Measurements from ENCODE around the gene STK17A.

Gene STK17A

DNA sequence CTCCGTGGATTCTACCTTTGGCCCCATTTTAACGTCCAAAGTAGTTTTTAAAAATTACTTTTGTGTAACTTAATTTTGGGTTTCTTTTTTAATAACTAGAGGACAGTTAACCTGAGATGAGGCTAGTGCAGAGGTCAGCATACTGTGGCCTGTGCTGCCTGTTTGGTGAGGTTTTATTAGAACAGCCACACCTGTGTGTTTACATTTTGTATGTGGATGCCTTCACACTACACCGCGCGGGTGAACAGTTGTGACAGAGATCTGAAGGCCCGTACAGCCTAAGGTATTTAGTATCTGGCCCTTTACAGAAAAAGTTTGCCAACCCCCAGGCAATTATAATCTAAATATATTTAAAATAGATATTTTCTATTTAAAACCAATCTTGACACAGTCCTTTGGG lies 46.9 kb downstream of the STK17A start:
- no peaks in the 10 kb centered on the region for H3K27me3 ChIP-seq
- H3K9me3 ChIP-seq, result no peaks in the 10 kb centered on the region
- no peak overlapping the region for H3K4me2 ChIP-seq
- H3K4me3 ChIP-seq, result no peak overlapping the region
- peaks cover 13% of the 10 kb centered on the region; the same call in 1 of the 2 replicates for H4K20me1 ChIP-seq
- TF ChIP-seq Cebpa-rat (IDR thresholded peaks at IDR 0.05), result no peak
- H3K4me1 ChIP-seq, result 0 out of 2 replicates have a peak, but pooled peaks cover 5% of the 10 kb centered on the region
- H3K36me3 ChIP-seq, result peaks cover 83% of the 10 kb centered on the region
- H3K9ac ChIP-seq, result no peak overlapping the region
- H3K27ac ChIP-seq, result no peak overlapping the region

DNA sequence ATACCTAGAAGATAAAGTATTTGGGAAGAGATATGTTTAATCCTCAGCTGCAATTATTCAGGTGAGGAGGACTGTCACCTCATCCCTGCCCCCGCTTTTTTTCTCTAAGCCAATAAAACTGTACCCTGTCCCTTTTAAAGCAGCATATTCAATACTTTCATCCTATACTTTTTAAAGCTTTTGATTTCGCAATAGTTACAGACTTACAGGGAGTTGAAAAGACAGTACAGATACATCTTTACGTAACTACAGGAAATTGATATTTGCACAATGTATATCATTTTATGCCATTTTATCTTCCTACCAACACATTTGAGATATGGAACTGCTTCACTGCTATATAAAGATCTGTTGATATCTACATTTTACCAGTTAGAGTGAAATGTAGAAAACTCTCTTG lies 47.6 kb downstream of the STK17A start:
- H3K27ac ChIP-seq, result no peak overlapping the region
- H3K4me1 ChIP-seq, result 0 out of 2 replicates have a peak, but pooled peaks cover 1% of the 10 kb centered on the region
- peaks cover 85% of the 10 kb centered on the region for H3K36me3 ChIP-seq
- peak; percentile 87; the same call in 1 of the 2 replicates for TF ChIP-seq Cebpa-rat (IDR thresholded peaks at IDR 0.05)
- H3K4me3 ChIP-seq, result no peak overlapping the region
- peaks cover 12% of the 10 kb centered on the region; the same call in 1 of the 2 replicates for H4K20me1 ChIP-seq
- H3K9me3 ChIP-seq, result no peaks in the 10 kb centered on the region
- no peaks in the 10 kb centered on the region for H3K27me3 ChIP-seq
- H3K4me2 ChIP-seq, result no peak overlapping the region
- H3K9ac ChIP-seq, result no peak overlapping the region

DNA sequence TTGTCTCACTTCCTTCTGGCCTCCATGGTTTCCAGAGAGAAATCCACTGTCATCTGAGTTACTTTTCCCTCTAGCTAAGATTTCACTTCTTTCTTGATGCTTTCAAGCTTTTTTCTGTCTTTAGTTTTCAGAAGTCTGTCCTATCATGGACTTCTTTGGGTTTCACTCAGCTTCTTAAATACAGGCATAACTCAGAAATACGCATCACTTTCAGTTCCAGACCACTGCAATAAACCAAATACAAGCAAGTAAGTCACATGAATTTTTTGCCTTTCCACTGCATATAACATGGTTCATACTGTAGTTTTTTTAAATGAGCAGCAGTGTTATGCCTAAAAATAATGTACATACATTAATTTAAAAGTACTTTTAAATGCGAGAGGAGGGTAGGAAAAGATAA lies 48.7 kb downstream of the STK17A start:
- Histone ChIP-seq H3K4me2 (no peak overlapping the region), H3K4me3 (no peak overlapping the region), H3K27ac (no peak overlapping the region), H3K4me1 (no peaks in the 10 kb centered on the region), H3K36me3 (peaks cover 87% of the 10 kb centered on the region), H3K9ac (no peak overlapping the region), H3K9me3 (no peaks in the 10 kb centered on the region), H3K27me3 (no peaks in the 10 kb centered on the region), H4K20me1 (peaks cover 1% of the 10 kb centered on the region; the same call in 1 of the 2 replicates)
- no peak for TF ChIP-seq Cebpa-rat (IDR thresholded peaks at IDR 0.05)

DNA sequence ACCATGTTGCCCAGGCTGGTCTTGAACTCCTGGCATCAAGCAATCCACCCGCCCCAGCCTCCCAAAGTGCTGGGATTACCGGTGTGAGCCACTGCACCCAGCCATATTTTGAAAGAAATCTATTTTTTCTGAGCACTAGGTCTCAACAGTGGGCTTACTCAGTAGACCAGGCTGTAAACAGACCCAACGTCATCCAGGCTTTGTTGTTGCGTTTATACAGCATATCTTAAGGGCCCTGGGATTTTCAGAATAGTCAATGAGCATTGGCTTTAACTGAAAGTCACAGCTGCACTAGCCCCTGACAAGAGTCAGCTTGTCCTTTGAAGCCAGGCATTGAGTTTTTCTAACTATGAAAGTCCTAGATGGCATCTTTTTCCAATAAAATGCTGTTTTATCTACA lies 49.8 kb downstream of the STK17A start:
- Histone ChIP-seq H4K20me1 (no peaks in the 10 kb centered on the region; the same call in 1 of the 2 replicates), H3K4me2 (no peak overlapping the region), H3K4me1 (no peaks in the 10 kb centered on the region), H3K36me3 (peaks cover 90% of the 10 kb centered on the region), H3K27me3 (no peaks in the 10 kb centered on the region), H3K4me3 (no peak overlapping the region), H3K9ac (no peak overlapping the region), H3K27ac (no peak overlapping the region), H3K9me3 (no peaks in the 10 kb centered on the region)
- no peak for TF ChIP-seq Cebpa-rat (IDR thresholded peaks at IDR 0.05)

DNA sequence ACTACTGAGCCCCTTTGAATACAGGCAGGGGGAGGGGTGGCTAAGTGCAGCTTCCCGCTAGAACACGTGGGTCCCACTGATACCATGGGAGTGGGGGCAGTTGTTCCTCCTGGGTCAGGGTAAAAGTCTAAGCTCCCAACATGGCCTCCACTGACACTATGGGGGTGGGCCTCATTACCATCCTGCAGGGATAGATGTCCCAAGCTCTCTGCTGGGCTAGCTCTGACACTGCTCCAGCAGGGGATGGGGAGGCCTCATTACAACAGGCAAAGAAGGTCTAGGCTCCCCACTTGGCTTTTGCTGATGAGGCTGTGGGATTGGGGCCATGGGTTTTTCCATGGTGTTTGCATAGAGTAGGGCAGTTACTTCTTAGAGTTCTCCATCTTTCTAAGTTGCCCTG lies 51.5 kb downstream of the STK17A start:
- no peak overlapping the region for H3K4me2 ChIP-seq
- H3K4me3 ChIP-seq, result no peak overlapping the region
- no peak overlapping the region for H3K9ac ChIP-seq
- H3K36me3 ChIP-seq, result peaks cover 90% of the 10 kb centered on the region
- no peaks in the 10 kb centered on the region for H3K27me3 ChIP-seq
- no peak overlapping the region for H3K27ac ChIP-seq
- H4K20me1 ChIP-seq, result 0 out of 2 replicates have a peak, but pooled peaks cover under 1% of the 10 kb centered on the region
- H3K9me3 ChIP-seq, result no peaks in the 10 kb centered on the region
- no peaks in the 10 kb centered on the region for H3K4me1 ChIP-seq
- no peak for TF ChIP-seq Cebpa-rat (IDR thresholded peaks at IDR 0.05)

DNA sequence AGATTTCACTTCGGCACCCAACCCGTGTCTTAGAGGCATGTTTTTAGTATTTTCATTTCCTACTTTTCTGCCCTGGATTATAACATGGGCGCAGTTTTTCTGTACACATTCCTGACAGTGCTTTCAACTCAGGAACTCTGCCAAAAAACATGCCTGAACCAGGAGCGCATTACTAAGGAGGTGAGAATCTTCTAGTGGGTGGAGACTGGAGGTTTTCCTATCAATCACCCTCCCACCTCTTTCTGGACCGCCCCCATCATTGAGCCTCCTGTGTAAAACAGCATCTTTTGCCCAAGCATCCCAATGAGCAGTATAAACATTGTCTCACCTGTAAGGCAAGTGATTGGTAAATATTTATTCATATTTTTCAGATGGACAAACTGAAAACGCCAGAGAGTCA lies 53.2 kb downstream of the STK17A start:
- Histone ChIP-seq H3K27me3 (no peaks in the 10 kb centered on the region), H3K36me3 (peaks cover 98% of the 10 kb centered on the region), H3K4me1 (no peaks in the 10 kb centered on the region), H3K4me2 (no peak overlapping the region), H3K4me3 (no peak overlapping the region), H3K9me3 (no peaks in the 10 kb centered on the region), H3K27ac (no peak overlapping the region), H3K9ac (no peak overlapping the region), H4K20me1 (0 out of 2 replicates have a peak, but pooled peaks cover 6% of the 10 kb centered on the region)
- TF ChIP-seq Cebpa-rat (IDR thresholded peaks at IDR 0.05), result no peak

DNA sequence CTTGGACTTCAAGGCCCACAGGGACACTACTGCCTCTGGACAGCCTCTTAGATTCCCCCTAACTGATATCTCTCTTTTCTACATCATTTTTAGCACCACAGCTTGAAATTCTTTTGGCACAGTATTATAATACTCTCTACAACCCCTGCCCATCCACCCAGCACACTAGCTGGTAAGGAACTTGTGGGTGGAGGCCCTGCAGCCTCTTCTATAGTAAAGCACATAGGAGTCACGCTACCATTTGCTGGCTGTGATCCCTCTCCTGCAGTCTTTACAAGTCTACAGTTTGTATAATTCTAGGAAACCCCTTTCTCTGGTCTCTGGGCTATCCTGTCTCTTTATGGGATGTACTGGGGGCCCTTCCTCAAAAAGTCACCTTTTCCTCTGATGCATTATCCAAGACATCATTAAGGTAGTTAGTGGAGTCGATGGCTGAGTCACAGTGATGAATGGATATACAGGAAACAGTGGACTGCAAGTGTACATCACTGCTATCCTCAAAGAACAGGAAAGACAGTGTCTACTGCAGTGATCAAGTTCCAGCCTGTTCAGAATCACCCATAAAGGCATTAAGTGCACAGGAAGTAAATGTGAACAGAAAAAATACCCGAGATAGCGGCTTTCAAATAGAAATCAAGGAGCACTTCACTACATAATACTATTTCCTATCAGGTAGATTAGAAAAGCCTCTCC lies 54.4 kb downstream of the STK17A start:
- H3K4me3 ChIP-seq, result no peak overlapping the region
- H3K4me1 ChIP-seq, result no peaks in the 10 kb centered on the region
- H3K4me2 ChIP-seq, result no peak overlapping the region
- no peaks in the 10 kb centered on the region for H3K9me3 ChIP-seq
- no peak overlapping the region for H3K9ac ChIP-seq
- H3K27me3 ChIP-seq, result no peaks in the 10 kb centered on the region
- H4K20me1 ChIP-seq, result 0 out of 2 replicates have a peak, but pooled peaks cover 6% of the 10 kb centered on the region
- TF ChIP-seq Cebpa-rat (IDR thresholded peaks at IDR 0.05), result no peak
- H3K36me3 ChIP-seq, result peaks cover 95% of the 10 kb centered on the region
- H3K27ac ChIP-seq, result no peak overlapping the region

DNA sequence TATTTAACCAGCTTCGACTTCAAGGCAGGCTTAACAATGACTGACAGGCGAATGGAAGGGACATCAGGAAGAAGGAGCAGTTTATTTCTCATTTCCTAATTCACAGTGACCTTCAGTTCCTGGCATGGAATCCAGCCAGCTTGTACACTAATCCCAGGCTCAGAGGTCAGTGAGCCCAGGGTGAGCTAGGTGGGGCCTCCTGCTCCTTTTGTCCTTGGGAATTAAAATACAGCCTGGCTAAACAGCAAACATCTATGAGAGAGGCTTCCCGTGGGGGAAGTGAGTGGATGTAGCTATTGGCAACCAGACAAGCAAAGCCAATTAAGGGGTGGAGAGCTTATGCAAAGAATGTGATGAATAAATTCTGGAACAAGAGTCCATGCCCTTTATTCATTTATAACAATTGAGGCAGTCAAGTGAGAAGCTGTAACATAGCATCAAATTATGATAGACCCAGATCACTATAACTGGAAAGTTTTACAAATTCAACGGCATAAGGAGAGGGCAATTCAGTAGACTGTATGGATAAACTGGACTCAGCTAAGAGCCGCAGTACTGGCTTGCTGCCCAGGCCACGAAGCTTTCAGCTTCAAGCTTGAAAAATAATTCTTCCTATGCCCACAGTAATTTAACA lies 57.1 kb downstream of the STK17A start:
- no peak overlapping the region for H3K27ac ChIP-seq

DNA sequence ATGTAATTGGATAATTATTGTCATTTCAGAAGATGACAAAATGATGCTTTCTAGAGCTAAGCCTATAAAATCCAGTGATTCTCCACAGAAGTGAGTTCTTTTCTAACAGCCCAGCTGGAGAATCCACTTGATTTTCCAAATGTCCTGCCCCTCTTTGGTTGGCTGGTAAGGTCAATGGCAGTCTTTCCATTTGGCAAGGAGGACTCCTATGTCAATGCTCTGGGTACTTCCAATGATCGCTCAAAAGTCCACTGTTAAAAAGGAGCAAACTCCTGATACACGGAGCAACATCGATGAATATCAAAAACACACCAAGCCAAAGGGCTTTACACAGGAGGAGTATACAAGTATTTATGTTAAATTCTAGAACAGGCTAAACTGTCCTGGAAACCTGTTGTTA lies 57.8 kb downstream of the STK17A start:
- H3K27ac ChIP-seq, result no peak overlapping the region
- no peaks in the 10 kb centered on the region for H3K9me3 ChIP-seq
- H4K20me1 ChIP-seq, result peaks cover 21% of the 10 kb centered on the region; the same call in 1 of the 2 replicates
- TF ChIP-seq Cebpa-rat (IDR thresholded peaks at IDR 0.05), result no peak
- no peak overlapping the region for H3K4me2 ChIP-seq
- H3K4me3 ChIP-seq, result no peak overlapping the region
- no peaks in the 10 kb centered on the region for H3K27me3 ChIP-seq
- H3K9ac ChIP-seq, result no peak overlapping the region
- H3K36me3 ChIP-seq, result peaks cover 96% of the 10 kb centered on the region
- no peaks in the 10 kb centered on the region; the same call in 1 of the 2 replicates for H3K4me1 ChIP-seq

More for the DNA sequence above, 57.1 kb downstream of the STK17A start:
- no peaks in the 10 kb centered on the region for H3K9me3 ChIP-seq
- no peak for TF ChIP-seq Cebpa-rat (IDR thresholded peaks at IDR 0.05)
- H3K36me3 ChIP-seq, result peaks cover 96% of the 10 kb centered on the region
- no peak overlapping the region for H3K4me2 ChIP-seq
- H3K9ac ChIP-seq, result no peak overlapping the region
- no peak overlapping the region for H3K4me3 ChIP-seq
- H3K4me1 ChIP-seq, result no peaks in the 10 kb centered on the region
- H3K27me3 ChIP-seq, result no peaks in the 10 kb centered on the region
- peaks cover 21% of the 10 kb centered on the region; the same call in 1 of the 2 replicates for H4K20me1 ChIP-seq
